Ectodermal cell (in vitro differentiated cells): ENCODE measurements around the gene CACNG4.

Source experiments
- H3K27ac ChIP-seq: 2 replicates; pipeline ENCODE4 v1.7.0; 2013; ENCODE audit warnings: mild to moderate bottlenecking, low read depth, low read length; ENCODE audit not compliant: insufficient read depth, poor library complexity, severe bottlenecking
- H3K27me3 ChIP-seq: 2 replicates; pipeline ENCODE4 v1.7.0; 2013; ENCODE audit warnings: mild to moderate bottlenecking, low read length; ENCODE audit not compliant: insufficient read depth, control insufficient read depth, poor library complexity, severe bottlenecking
- H3K36me3 ChIP-seq: one replicate; pipeline ENCODE4 v1.7.0; 2013; ENCODE audit warnings: low read length; ENCODE audit not compliant: control insufficient read depth, insufficient read depth
- H3K4me1 ChIP-seq: one replicate; pipeline ENCODE4 v1.7.0; 2013; ENCODE audit warnings: low read length; ENCODE audit not compliant: control insufficient read depth, insufficient read depth
- H3K4me3 ChIP-seq: 2 replicates; pipeline ENCODE4 v1.7.0; 2013; ENCODE audit warnings: low read depth, low read length, control low read depth; ENCODE audit not compliant: insufficient read depth
- H3K9me3 ChIP-seq: 2 replicates; pipeline ENCODE4 v1.7.0; 2013; ENCODE audit warnings: mild to moderate bottlenecking, low read length, moderate library complexity; ENCODE audit not compliant: control insufficient read depth
- WGBS, 2 experiments: methylation state at CpG; one replicate each; pipeline ENCODE4 v1.1.7; 2013; ENCODE audit warnings: missing lambda C conversion rate in 2 of 2; 5-methylcytosine and 5-hydroxymethylcytosine counted together

Gene CACNG4

DNA sequence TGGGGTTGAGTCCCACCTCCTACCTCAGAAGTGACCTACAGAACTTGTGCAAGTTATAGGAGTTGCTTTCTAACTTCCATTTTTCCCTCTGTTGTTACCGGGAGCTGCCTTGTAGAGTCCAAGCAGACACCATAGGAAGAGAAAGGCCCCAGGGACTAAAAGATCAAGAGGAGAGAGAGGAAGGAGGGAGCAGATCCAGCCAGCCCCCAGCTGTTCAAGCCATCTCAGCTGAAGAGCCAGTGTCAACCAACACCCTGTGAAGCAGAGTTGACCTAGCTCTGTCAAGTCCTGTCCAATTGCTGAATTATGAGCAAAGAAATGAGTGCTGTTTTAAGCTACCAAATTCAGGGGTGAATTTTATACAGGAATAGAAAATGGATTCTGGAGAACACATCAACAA lies 34.9 kb upstream of the CACNG4 start:
- Histone ChIP-seq H3K9me3 (no peaks in the 10 kb centered on the region), H3K4me3 (no peak overlapping the region), H3K36me3 (no peaks in the 10 kb centered on the region), H3K27ac (no peak overlapping the region), H3K4me1 (no peaks in the 10 kb centered on the region), H3K27me3 (no peaks in the 10 kb centered on the region)
- WGBS, 2 experiments = 41 to 73% methylated on average over 1 of the region's 1 CpG

DNA sequence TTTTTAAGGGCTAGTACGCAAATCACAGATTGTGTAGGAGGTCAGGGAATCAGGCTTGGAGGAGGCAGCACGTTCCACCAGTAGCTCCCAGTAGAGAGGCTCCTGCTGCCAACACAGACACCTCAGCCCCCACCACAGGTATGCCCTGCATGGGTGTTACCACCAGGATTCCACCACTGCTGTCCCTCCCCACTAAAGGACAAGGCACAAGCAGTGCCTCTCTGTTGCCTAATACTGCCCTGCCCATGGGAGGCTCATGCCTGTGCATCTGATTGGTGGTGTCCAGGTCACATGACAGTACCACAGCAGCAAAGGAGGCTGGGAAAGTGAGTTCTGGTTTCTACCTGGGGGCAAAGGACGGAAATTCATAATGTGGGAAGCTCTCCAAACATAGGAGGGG lies 33.6 kb upstream of the CACNG4 start:
- no peak overlapping the region for H3K4me3 ChIP-seq
- H3K27me3 ChIP-seq = no peaks in the 10 kb centered on the region
- no peaks in the 10 kb centered on the region for H3K9me3 ChIP-seq
- no peak overlapping the region for H3K27ac ChIP-seq
- no peaks in the 10 kb centered on the region for H3K4me1 ChIP-seq
- H3K36me3 ChIP-seq = no peaks in the 10 kb centered on the region
- WGBS, 2 experiments = 85 to 94% methylated on average over 3 of the region's 3 CpGs

DNA sequence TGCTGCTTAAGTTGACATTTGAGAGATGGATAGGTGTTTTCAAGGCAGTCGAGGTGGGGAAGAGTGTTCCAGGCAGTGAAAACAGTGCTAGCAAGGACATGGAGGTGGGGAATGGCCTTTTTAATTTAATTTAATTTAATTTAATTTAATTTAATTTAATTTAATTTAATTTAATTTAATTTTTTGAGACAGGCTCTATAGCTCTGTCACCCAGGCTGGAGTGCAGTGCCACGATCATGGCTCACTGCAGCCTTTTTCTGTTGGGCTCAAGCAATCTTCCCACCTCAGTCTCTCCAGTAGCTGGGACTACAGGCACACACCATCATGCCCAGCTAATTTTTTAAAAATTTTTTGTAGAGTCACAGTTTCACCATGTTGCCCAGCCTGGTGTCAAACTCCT lies 32.2 kb upstream of the CACNG4 start:
- H3K36me3 ChIP-seq = no peaks in the 10 kb centered on the region
- H3K4me1 ChIP-seq = no peaks in the 10 kb centered on the region
- no peaks in the 10 kb centered on the region for H3K27me3 ChIP-seq
- H3K4me3 ChIP-seq = no peak overlapping the region
- H3K9me3 ChIP-seq = no peaks in the 10 kb centered on the region
- no peak overlapping the region for H3K27ac ChIP-seq
- WGBS, 2 experiments = 88 to 97% methylated on average over 2 of the region's 2 CpGs

- Histone ChIP-seq H3K9me3 (no peaks in the 10 kb centered on the region), H3K4me3 (no peak overlapping the region), H3K27ac (no peak overlapping the region), H3K36me3 (no peaks in the 10 kb centered on the region), H3K27me3 (no peaks in the 10 kb centered on the region), H3K4me1 (no peaks in the 10 kb centered on the region)
- WGBS, 2 experiments = 85 to 88% methylated on average over 2 of the region's 2 CpGs
Measured at GRCh38 chr17:66934040-66934439, 30.5 kb upstream of the CACNG4 start.

- H3K27ac ChIP-seq = no peak overlapping the region
- H3K4me3 ChIP-seq = no peak overlapping the region
- no peaks in the 10 kb centered on the region for H3K36me3 ChIP-seq
- H3K4me1 ChIP-seq = no peaks in the 10 kb centered on the region
- no peaks in the 10 kb centered on the region for H3K27me3 ChIP-seq
- H3K9me3 ChIP-seq = no peaks in the 10 kb centered on the region
- WGBS, 2 experiments = 88% methylated on average over 2 of the region's 2 CpGs
Measured at GRCh38 chr17:66935717-66936116, 28.8 kb upstream of the CACNG4 start.

DNA sequence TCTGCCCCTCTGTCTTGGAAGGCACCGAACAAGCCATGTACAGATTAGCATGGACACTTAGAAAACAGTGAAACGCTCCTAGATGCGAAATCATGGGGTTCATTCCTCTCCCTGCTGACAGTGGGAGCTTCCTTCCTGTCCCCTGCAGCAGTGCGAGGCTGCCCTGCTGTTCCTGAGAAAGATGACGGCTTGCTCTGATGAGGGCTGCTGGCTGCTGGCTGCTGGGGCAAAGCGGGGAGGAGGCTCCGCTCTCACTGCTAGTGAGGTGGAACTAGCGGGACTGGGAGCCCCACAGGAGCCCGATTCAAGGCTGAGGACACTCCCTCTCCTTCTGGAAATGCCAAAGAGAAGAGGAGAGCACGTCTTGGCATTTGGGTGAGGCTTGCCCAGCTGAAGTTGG lies 25.9 kb upstream of the CACNG4 start:
- no peak overlapping the region for H3K4me3 ChIP-seq
- no peaks in the 10 kb centered on the region for H3K4me1 ChIP-seq
- H3K27me3 ChIP-seq = no peaks in the 10 kb centered on the region
- H3K9me3 ChIP-seq = no peaks in the 10 kb centered on the region
- 91 to 92% methylated on average over 10 of the region's 10 CpGs for WGBS, 2 experiments
- H3K27ac ChIP-seq = no peak overlapping the region
- no peaks in the 10 kb centered on the region for H3K36me3 ChIP-seq

- H3K36me3 ChIP-seq = no peaks in the 10 kb centered on the region
- no peaks in the 10 kb centered on the region for H3K9me3 ChIP-seq
- no peak overlapping the region for H3K27ac ChIP-seq
- peaks cover 6% of the 10 kb centered on the region for H3K4me1 ChIP-seq
- no peak overlapping the region for H3K4me3 ChIP-seq
- WGBS, 2 experiments = 93 to 94% methylated on average over 12 of the region's 12 CpGs
- no peaks in the 10 kb centered on the region for H3K27me3 ChIP-seq
Measured at GRCh38 chr17:66939461-66940114, 24.9 kb upstream of the CACNG4 start.

DNA sequence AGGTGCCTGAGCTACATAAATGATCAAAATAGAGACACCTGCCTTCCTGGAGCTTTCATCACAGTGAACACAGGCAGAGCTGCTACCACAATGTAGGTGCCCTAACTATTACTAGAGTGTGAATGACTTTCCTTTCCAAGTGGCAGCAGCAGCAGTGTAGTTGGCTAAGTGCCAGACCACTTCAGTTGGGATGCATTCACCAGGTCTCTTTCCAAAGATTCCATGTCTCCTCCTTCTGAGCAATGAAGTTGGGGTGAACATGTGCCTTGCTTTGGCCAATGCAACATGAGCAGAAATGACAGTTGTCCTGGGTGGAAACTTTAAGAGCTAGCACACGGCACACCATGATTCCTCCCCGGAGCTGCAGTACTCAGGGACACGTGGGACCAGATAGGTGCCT lies 23.3 kb upstream of the CACNG4 start:
- Histone ChIP-seq H3K4me1 (peaks cover 17% of the 10 kb centered on the region), H3K4me3 (no peak overlapping the region), H3K9me3 (no peaks in the 10 kb centered on the region), H3K36me3 (no peaks in the 10 kb centered on the region), H3K27ac (no peak overlapping the region), H3K27me3 (no peaks in the 10 kb centered on the region)
- WGBS, 2 experiments = 92 to 93% methylated on average over 3 of the region's 3 CpGs

DNA sequence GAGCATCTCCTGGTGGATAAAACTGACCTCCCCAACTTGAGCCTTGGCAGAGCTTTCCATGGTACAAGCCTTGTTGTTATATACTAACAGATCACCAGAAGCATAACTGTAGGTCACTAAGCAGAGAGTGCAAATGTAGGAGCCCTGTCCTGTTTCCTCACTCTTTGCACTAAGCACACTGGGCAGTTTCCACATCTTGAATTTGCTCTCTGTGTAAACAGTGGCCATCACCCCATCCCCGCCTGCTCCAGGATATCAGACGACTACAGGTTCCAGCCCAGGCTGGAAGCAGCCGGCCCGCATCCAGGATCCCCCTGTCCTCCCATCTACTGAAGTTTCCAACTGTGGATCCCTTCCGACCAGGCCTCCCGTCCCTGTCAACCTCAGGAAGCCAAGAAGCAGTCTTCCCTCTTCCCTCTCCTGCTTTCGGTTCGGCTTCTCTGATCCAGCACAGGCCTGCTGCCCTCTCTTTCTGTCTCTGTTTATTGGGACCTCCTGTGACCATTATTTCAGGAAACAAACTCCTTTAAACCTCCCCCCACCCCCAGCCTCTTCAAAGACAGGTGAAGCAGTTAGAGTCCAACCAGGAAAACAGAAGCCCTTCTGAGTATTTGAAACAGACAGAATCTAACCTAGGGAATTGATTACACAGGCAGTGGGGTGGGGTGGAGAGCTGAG lies 22.6 kb upstream of the CACNG4 start:
- no peaks in the 10 kb centered on the region for H3K36me3 ChIP-seq
- H3K4me1 ChIP-seq = peaks cover 17% of the 10 kb centered on the region
- no peak overlapping the region for H3K27ac ChIP-seq
- no peaks in the 10 kb centered on the region for H3K27me3 ChIP-seq
- no peak overlapping the region for H3K4me3 ChIP-seq
- no peaks in the 10 kb centered on the region for H3K9me3 ChIP-seq
- 88 to 89% methylated on average over 8 of the region's 8 CpGs for WGBS, 2 experiments

DNA sequence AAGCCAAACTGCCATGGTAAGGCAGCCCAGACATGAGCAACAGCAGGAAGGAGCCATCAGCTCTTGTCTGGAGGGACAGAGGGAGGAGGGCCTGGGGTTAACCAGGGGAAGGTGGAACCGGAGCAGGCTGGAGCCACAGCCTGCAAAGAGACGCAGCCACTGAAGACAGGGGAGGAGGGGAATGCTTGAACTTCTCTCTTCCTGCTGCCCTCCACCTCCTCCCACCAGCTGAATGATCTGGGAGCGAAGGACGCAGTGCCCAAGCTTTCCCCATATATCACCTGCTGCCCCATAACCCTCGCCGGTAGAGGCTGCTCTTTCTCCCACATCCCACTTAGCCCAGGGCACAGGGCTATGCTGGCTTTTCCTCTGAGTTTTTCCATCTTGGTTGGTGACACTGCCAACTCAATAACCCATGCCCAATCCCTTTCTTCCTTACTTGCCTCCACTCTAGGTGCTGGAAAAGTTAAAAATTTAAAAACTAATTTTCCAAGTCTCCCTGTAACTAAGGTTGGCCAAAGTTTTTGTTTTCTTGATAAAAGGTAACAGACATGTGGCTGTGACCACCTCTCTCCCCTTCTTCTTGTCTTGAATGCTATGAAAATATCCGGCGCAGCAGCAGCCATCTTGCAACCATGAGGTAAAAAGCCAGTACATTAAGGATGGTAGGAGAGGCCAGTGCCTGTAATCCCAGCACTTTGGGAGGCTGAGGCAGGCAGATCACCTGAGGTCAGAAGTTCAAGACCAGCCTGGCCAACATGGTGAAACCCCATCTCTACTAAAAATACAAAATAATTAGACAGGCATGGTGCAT lies 21.8 kb upstream of the CACNG4 start:
- Histone ChIP-seq H3K9me3 (no peaks in the 10 kb centered on the region), H3K27ac (no peak overlapping the region), H3K4me1 (peaks cover 17% of the 10 kb centered on the region), H3K36me3 (no peaks in the 10 kb centered on the region), H3K27me3 (no peaks in the 10 kb centered on the region), H3K4me3 (no peak overlapping the region)
- 88 to 89% methylated on average over 8 of the region's 8 CpGs for WGBS, 2 experiments
